ENCODE data around the gene BIRC2. TPM values are rescaled to one million over a fixed set of nuclear protein-coding genes. Genes with fewer than 3 reads are reported as not detected.

BIRC2 gene
- polyA plus RNA-seq, 1 donor (not counting 4 experiments of a cell fraction or from before 2014, with no cell fraction given), result 53.8 TPM

DNA sequence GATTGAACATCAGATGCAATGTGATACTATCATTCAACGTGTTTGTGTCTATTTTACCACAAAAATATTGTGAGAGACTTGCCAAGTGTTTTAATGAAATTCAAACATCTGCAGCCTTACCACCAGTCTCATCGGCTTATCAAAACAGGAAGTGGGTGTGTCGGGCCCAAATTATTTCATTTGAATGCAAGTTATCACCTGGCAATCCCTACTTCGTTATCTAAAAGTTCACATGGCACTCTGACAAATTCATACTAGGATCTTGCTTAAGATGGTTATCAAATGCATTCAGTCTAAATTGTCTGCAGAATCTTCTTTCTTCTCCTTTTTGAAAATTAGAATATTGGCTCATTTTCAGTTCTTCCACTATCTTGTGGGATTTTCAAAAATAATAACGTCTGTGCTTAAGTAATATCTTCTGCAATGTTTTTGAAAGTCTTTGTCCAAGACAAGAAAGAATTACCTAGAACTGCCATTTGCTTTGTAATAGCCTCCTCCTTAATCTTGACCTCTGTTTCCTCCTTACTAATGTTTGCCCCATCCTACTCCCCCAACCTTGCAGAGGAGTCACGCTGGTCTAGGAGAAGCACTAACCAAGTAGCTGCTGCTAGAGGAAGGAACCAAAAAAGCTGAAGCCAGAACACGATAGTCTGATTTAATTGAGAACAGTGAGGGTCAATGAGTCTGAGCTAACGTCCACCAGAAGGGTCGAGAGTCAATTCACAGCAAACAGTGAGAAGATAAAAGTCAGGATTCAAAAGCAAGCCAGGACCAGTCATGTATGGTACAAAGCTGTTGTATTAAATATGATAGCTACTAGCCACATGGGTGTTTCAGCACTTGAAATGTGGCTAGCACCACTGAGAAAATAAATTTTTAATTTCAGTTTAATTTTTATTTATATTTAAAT, 39.9 kb upstream of the BIRC2 start:
- peaks cover 45% of the 10 kb centered on the region for H3K4me1 ChIP-seq (ENCODE audit: control insufficient read depth, extremely low read depth, insufficient read depth, low read length)
- H3K4me3 ChIP-seq (ENCODE audit: control insufficient read depth in 2 of 3, extremely low read depth in 1 of 3, insufficient read depth in 2 of 3, low read depth in 1 of 3, low read length in 3 of 3), result peak overlapping the region in 2 of 3 experiments; percentile 29 to 39
- H3K27me3 ChIP-seq (ENCODE audit: control insufficient read depth, extremely low read depth, insufficient read depth, low read length), result no peaks in the 10 kb centered on the region
- H3K9me3 ChIP-seq (ENCODE audit: control insufficient read depth, low read depth, low read length), result peaks cover 2% of the 10 kb centered on the region
- FAIRE-seq (peak; percentile 78), DNase-seq (ENCODE audit: low read depth, low spot score) (no peak)
- no peaks in the 10 kb centered on the region for H3K79me2 ChIP-seq (ENCODE audit: control insufficient read depth, insufficient read depth, low read length)
- H3K4me2 ChIP-seq (ENCODE audit: control insufficient read depth, extremely low read depth, insufficient read depth, low read depth, low read length), result peak overlapping the region; percentile 81
- TF ChIP-seq, protein P1, sequence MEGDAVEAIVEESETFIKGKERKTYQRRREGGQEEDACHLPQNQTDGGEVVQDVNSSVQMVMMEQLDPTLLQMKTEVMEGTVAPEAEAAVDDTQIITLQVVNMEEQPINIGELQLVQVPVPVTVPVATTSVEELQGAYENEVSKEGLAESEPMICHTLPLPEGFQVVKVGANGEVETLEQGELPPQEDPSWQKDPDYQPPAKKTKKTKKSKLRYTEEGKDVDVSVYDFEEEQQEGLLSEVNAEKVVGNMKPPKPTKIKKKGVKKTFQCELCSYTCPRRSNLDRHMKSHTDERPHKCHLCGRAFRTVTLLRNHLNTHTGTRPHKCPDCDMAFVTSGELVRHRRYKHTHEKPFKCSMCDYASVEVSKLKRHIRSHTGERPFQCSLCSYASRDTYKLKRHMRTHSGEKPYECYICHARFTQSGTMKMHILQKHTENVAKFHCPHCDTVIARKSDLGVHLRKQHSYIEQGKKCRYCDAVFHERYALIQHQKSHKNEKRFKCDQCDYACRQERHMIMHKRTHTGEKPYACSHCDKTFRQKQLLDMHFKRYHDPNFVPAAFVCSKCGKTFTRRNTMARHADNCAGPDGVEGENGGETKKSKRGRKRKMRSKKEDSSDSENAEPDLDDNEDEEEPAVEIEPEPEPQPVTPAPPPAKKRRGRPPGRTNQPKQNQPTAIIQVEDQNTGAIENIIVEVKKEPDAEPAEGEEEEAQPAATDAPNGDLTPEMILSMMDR (optimal IDR thresholded peaks at IDR 0.05 in 1 of 3, IDR thresholded peaks at IDR 0.05 in 1 of 3, conservative IDR thresholded peaks at IDR 0.05 in 1 of 3; ENCODE audit: extremely low read depth in 1 of 3, insufficient read depth in 2 of 3, low read length in 3 of 3), result no peak
- no peak for TF ChIP-seq EZH2 (IDR thresholded peaks at IDR 0.05; ENCODE audit: low read length)
- H3K27ac ChIP-seq (ENCODE audit: control insufficient read depth, insufficient read depth, low read length), result peak overlapping the region; percentile 95
- dilution Hi-C loops (cut with MboI; ENCODE audit: extremely low pct_ligation_motif_present, low sequenced_read_pairs), result no loop called here
- peak overlapping the region; percentile 63 for H2AFZ ChIP-seq (ENCODE audit: control insufficient read depth, low read length)
- no peaks in the 10 kb centered on the region for H3K9me1 ChIP-seq (ENCODE audit: control insufficient read depth, extremely low read depth, insufficient read depth, low read length)
- no peaks in the 10 kb centered on the region for H3K36me3 ChIP-seq (ENCODE audit: control insufficient read depth in 2 of 2, extremely low read depth in 1 of 2, insufficient read depth in 2 of 2, low read length in 2 of 2)
- peak overlapping the region; percentile 68 for H3K9ac ChIP-seq (ENCODE audit: control insufficient read depth, extremely low read depth, insufficient read depth, low read length)
- H4K20me1 ChIP-seq (ENCODE audit: control insufficient read depth, extremely low read depth, insufficient read depth, low read length), result no peaks in the 10 kb centered on the region

GRCh38 chr11:102307727-102308038, 39.3 kb upstream of the BIRC2 start:
- H3K4me3 ChIP-seq (ENCODE audit: control insufficient read depth in 2 of 3, extremely low read depth in 1 of 3, insufficient read depth in 2 of 3, low read depth in 1 of 3, low read length in 3 of 3), result no peak overlapping the region
- no peak for DNase-seq (ENCODE audit: low read depth, low spot score)
- no peaks in the 10 kb centered on the region for H3K9me1 ChIP-seq (ENCODE audit: control insufficient read depth, extremely low read depth, insufficient read depth, low read length)
- no peaks in the 10 kb centered on the region for H3K79me2 ChIP-seq (ENCODE audit: control insufficient read depth, insufficient read depth, low read length)
- H3K4me2 ChIP-seq (ENCODE audit: control insufficient read depth, extremely low read depth, insufficient read depth, low read depth, low read length), result no peak overlapping the region
- TF ChIP-seq EZH2 (IDR thresholded peaks at IDR 0.05; ENCODE audit: low read length), result no peak
- TF ChIP-seq, protein P1 (optimal IDR thresholded peaks at IDR 0.05 in 1 of 3, IDR thresholded peaks at IDR 0.05 in 1 of 3, conservative IDR thresholded peaks at IDR 0.05 in 1 of 3; ENCODE audit: extremely low read depth in 1 of 3, insufficient read depth in 2 of 3, low read length in 3 of 3), result no peak
- FAIRE-seq, result no peak
- peaks cover 45% of the 10 kb centered on the region for H3K4me1 ChIP-seq (ENCODE audit: control insufficient read depth, extremely low read depth, insufficient read depth, low read length)
- H3K36me3 ChIP-seq (ENCODE audit: control insufficient read depth in 2 of 2, extremely low read depth in 1 of 2, insufficient read depth in 2 of 2, low read length in 2 of 2), result no peaks in the 10 kb centered on the region
- H3K9me3 ChIP-seq (ENCODE audit: control insufficient read depth, low read depth, low read length), result peaks cover under 1% of the 10 kb centered on the region
- no peaks in the 10 kb centered on the region for H3K27me3 ChIP-seq (ENCODE audit: control insufficient read depth, extremely low read depth, insufficient read depth, low read length)
- no peak overlapping the region for H2AFZ ChIP-seq (ENCODE audit: control insufficient read depth, low read length)
- no peak overlapping the region for H3K9ac ChIP-seq (ENCODE audit: control insufficient read depth, extremely low read depth, insufficient read depth, low read length)
- H3K27ac ChIP-seq (ENCODE audit: control insufficient read depth, insufficient read depth, low read length), result peak overlapping the region; percentile 95
- no peaks in the 10 kb centered on the region for H4K20me1 ChIP-seq (ENCODE audit: control insufficient read depth, extremely low read depth, insufficient read depth, low read length)
- dilution Hi-C loops (cut with MboI; ENCODE audit: extremely low pct_ligation_motif_present, low sequenced_read_pairs), result no loop called here
